ENCODE measurements around the gene MALSU1. TPM values are rescaled to one million over a fixed set of nuclear protein-coding genes. Genes with fewer than 3 reads are reported as not detected.

MALSU1 gene
- total and polyA plus RNA-seq, 2 experiments from 2014 or later, result 61.8 to 92.6 TPM

DNA sequence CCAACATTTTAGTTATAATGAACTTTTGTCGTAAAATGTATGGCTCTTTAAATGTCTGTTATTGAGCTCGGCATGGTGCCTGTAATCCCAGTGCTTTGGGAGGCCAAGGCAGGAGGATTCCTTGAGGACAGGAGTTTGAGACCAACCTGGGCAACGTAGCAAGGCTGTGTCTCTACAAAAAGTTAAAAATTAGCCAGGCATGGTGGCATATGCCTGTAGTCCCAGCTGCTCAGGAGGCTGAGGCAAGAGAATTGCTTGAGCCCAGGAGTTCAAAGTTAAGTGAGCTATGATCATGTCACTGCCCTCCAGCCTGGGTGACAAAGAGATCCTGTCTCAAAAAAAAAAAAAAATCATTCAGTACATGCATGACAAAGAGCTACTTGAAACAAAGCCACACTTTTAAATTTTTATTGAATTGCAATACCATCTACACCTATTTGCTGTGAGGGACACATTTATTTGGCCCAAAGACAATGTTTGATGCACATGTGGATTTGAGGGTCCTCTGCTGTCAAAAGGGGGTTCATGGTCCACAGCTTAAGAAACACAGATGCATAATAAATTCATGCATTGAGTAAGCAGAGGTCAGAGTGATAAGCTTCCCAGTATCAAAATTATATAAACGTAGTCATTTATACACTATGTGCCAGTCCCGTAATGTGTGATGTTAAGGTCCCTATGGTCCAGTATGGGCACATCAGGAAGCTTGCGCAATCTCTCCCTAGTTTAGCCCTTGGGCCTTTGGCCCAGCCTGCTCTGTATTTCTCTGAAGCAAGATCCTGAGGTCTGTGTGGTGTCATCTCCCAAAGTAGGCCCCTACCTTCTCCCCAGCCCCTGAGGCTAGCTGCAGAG, 4.4 kb upstream of the MALSU1 start:
- H3K27ac ChIP-seq, result no peak overlapping the region
- no peaks in the 10 kb centered on the region for H3K9me2 ChIP-seq (replicated peaks; ENCODE audit: insufficient read depth)
- WGBS (ENCODE audit: low lambda C conversion rate, missing lambda C conversion rate), result 82% methylated on average over 6 of the region's 6 CpGs
- peaks cover 4% of the 10 kb centered on the region for H3K79me2 ChIP-seq
- H3K27me3 ChIP-seq, result no peaks in the 10 kb centered on the region
- H3K4me1 ChIP-seq (ENCODE audit: insufficient read depth), result peaks cover 7% of the 10 kb centered on the region
- TF ChIP-seq, protein P1, sequence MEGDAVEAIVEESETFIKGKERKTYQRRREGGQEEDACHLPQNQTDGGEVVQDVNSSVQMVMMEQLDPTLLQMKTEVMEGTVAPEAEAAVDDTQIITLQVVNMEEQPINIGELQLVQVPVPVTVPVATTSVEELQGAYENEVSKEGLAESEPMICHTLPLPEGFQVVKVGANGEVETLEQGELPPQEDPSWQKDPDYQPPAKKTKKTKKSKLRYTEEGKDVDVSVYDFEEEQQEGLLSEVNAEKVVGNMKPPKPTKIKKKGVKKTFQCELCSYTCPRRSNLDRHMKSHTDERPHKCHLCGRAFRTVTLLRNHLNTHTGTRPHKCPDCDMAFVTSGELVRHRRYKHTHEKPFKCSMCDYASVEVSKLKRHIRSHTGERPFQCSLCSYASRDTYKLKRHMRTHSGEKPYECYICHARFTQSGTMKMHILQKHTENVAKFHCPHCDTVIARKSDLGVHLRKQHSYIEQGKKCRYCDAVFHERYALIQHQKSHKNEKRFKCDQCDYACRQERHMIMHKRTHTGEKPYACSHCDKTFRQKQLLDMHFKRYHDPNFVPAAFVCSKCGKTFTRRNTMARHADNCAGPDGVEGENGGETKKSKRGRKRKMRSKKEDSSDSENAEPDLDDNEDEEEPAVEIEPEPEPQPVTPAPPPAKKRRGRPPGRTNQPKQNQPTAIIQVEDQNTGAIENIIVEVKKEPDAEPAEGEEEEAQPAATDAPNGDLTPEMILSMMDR (IDR thresholded peaks at IDR 0.05; ENCODE audit: poor library complexity), result no peak
- TF ChIP-seq EZH2 (IDR thresholded peaks at IDR 0.05; ENCODE audit: borderline replicate concordance) (no peak), EZH2phosphoT487 (IDR thresholded peaks at IDR 0.05; ENCODE audit: low read depth, severe bottlenecking, unreplicated experiment) (no peak)
- no peak overlapping the region for H3K4me2 ChIP-seq
- H3K9me3 ChIP-seq (ENCODE audit: low read depth), result no peaks in the 10 kb centered on the region
- no peaks in the 10 kb centered on the region for H3K36me3 ChIP-seq (replicated peaks; ENCODE audit: insufficient read depth, low read depth)
- DNase-seq (ENCODE audit: low spot score), result no peak
- no peak overlapping the region for H2AFZ ChIP-seq
- no peaks in the 10 kb centered on the region for H4K20me1 ChIP-seq (ENCODE audit: insufficient read depth, poor library complexity, severe bottlenecking)
- H3K4me3 ChIP-seq, result no peak overlapping the region

DNA sequence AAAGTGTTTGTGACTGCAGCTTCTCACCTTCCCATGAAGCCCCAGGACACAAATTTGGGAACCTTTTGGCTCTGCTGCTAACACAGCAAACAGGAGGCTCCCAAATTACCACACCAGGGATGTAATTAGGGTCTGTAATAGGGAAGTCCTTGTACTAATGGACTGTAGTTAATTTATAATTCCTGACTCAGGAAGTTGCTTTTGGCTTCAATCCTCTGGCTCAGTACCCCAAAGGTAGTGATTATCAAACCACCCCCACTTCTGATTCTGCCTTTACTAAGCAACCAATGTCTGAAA, 3.8 kb upstream of the MALSU1 start:
- no peak overlapping the region for H3K27ac ChIP-seq
- no peak for DNase-seq (ENCODE audit: low spot score)
- no peak overlapping the region for H2AFZ ChIP-seq
- no peaks in the 10 kb centered on the region for H4K20me1 ChIP-seq (ENCODE audit: insufficient read depth, poor library complexity, severe bottlenecking)
- no peaks in the 10 kb centered on the region for H3K36me3 ChIP-seq (replicated peaks; ENCODE audit: insufficient read depth, low read depth)
- H3K4me2 ChIP-seq, result no peak overlapping the region
- H3K4me3 ChIP-seq, result no peak overlapping the region
- H3K9me3 ChIP-seq (ENCODE audit: low read depth), result no peaks in the 10 kb centered on the region
- H3K9me2 ChIP-seq (replicated peaks; ENCODE audit: insufficient read depth), result no peaks in the 10 kb centered on the region
- TF ChIP-seq EZH2phosphoT487 (IDR thresholded peaks at IDR 0.05; ENCODE audit: low read depth, severe bottlenecking, unreplicated experiment) (no peak), EZH2 (IDR thresholded peaks at IDR 0.05; ENCODE audit: borderline replicate concordance) (no peak)
- TF ChIP-seq, protein P1 (IDR thresholded peaks at IDR 0.05; ENCODE audit: poor library complexity), result no peak
- peaks cover 10% of the 10 kb centered on the region for H3K79me2 ChIP-seq
- no peaks in the 10 kb centered on the region for H3K27me3 ChIP-seq
- peaks cover 10% of the 10 kb centered on the region for H3K4me1 ChIP-seq (ENCODE audit: insufficient read depth)

DNA sequence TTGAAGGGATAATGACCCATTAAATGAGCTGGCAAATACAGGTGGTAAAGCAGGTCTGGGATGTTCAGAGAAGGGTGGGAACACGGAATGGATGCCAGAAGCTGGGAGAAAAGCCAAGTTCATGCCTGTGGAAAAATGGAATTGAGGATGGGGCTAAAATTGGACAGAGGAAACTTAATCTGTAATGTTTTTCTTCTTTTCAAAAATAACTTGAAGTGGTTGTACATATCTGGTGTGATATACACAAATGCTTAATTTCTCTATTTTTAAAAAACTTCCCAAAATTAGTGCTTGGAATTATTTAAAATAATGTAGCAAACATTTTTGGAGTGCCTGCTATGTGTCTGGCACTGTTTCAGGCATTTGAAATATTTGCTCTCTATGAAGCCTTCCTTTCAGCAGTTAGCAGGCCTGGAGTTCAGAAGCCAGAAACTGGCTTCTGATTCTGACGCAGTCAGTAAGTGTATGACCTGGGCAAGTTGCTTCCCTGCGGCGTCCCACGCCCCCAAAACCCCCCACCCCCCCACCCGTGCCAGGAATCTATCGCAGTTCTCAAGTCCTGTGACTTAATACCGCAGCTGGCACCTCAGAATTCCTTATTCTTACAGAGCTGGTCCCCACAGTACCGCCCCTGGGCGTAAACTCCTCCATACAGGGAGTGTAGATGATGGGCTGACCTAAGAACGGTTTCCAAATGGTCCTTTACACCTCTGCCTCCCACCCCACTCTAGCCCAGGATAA, 828 bp upstream of the MALSU1 start:
- peak overlapping the region; percentile 87 for H3K27ac ChIP-seq
- no peaks in the 10 kb centered on the region for H3K36me3 ChIP-seq (replicated peaks; ENCODE audit: insufficient read depth, low read depth)
- H3K79me2 ChIP-seq, result peaks cover 39% of the 10 kb centered on the region
- H3K4me2 ChIP-seq, result peak overlapping the region; percentile 74
- peaks cover 17% of the 10 kb centered on the region for H3K4me1 ChIP-seq (ENCODE audit: insufficient read depth)
- H3K27me3 ChIP-seq, result no peaks in the 10 kb centered on the region
- DNase-seq (ENCODE audit: low spot score), result no peak
- H2AFZ ChIP-seq, result peak overlapping the region; percentile 90
- H4K20me1 ChIP-seq (ENCODE audit: insufficient read depth, poor library complexity, severe bottlenecking), result no peaks in the 10 kb centered on the region
- TF ChIP-seq, protein P1 (IDR thresholded peaks at IDR 0.05; ENCODE audit: poor library complexity), result no peak
- TF ChIP-seq EZH2phosphoT487 (IDR thresholded peaks at IDR 0.05; ENCODE audit: low read depth, severe bottlenecking, unreplicated experiment), result no peak
- TF ChIP-seq EZH2 (IDR thresholded peaks at IDR 0.05; ENCODE audit: borderline replicate concordance), result no peak
- 91% methylated on average over 10 of the region's 11 CpGs for whole genome bisulfite sequencing (ENCODE audit: low lambda C conversion rate, missing lambda C conversion rate)
- no peaks in the 10 kb centered on the region for H3K9me3 ChIP-seq (ENCODE audit: low read depth)
- peak overlapping the region; percentile 3 for H3K4me3 ChIP-seq
- no peaks in the 10 kb centered on the region for H3K9me2 ChIP-seq (replicated peaks; ENCODE audit: insufficient read depth)

All from hepatocyte (in vitro differentiated cells).